Lower leg skin (tissue), 4 donors: ENCODE results near the gene TENM4. TPM values are rescaled to one million over a fixed set of nuclear protein-coding genes. Genes with fewer than 3 reads are reported as not detected.

Experiments
- DNase-seq, 2 donors: peaks; one replicate each; pipeline ENCODE4 v3.0.0-alpha.2; 2019; ENCODE audit warnings: low spot score in 2 of 2
- H3K4me3 ChIP-seq: fragments of 200-600 bp; sonication (generic); 2 replicates; pipeline ENCODE4 v1.5.1; 2017; ENCODE audit warnings: mild to moderate bottlenecking, low read depth; ENCODE audit not compliant: poor library complexity, severe bottlenecking
- POLR2A ChIP-seq, 2 donors: fragments of 450-650 bp; IDR thresholded peaks; one replicate each; pipeline ENCODE4 v1.6.1; 2016 to 2017; ENCODE audit warnings: antibody characterized with exemption in 2 of 2, mild to moderate bottlenecking in 1 of 2, moderate library complexity in 1 of 2
- WGBS, 2 donors: methylation state at CpG; one replicate each; pipeline ENCODE4 v1.1.5; 2018; 5-methylcytosine and 5-hydroxymethylcytosine counted together
- intact Hi-C: fragments of 100-400 bp; cut with DNase I; formaldehyde crosslinking; loops from one replicate; pipeline ENCODE4 v1.15.0; 2023; ENCODE audit warnings: low total_unique reads
- total RNA-seq, 4 donors: library from RNA; depleted of rRNA; stranded (reverse); fragments of >200 nt; gene quantifications; one replicate each; pipeline ENCODE4 v1.1.0, GENCODE V29; 2016
- TF ChIP-seq, protein P1 (sequence below), 3 donors: fragments of 450-650 bp; IDR thresholded peaks; one replicate each; pipeline ENCODE4 v1.5.1; 2016; ENCODE audit warnings: antibody characterized with exemption in 3 of 3, mild to moderate bottlenecking in 3 of 3, moderate library complexity in 2 of 3

Gene TENM4
- total RNA-seq, 4 donors from 2014 or later, result 34.4 to 41.1 (median 36.6) TPM

DNA sequence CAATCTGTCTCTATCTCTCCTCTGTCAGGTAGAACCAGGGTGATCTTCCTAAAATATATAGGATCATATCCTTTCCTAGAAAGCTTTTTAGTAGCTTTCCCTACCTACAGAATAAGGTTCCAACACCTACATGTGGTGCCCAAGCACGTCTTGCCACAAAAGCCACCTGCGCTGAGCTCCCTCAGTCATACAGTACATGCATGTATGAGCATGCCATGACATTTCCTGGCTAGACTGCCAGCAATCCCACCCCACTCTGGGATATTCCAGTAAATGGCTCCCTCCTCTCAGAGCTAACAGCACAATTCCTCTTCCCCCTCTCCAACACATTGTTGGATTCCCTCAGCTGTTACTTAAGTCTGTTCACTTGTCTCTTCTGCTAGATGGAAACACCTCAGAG lies 398.0 kb downstream of the TENM4 start:
- no peak for DNase-seq
- no peak overlapping the region for H3K4me3 ChIP-seq
- 72 to 79% methylated on average over 2 of the region's 2 CpGs for WGBS, 2 donors
- intact Hi-C loops, result no loop called here
- no peak for TF ChIP-seq POLR2A (IDR thresholded peaks at IDR 0.05)
- TF ChIP-seq, protein P1, sequence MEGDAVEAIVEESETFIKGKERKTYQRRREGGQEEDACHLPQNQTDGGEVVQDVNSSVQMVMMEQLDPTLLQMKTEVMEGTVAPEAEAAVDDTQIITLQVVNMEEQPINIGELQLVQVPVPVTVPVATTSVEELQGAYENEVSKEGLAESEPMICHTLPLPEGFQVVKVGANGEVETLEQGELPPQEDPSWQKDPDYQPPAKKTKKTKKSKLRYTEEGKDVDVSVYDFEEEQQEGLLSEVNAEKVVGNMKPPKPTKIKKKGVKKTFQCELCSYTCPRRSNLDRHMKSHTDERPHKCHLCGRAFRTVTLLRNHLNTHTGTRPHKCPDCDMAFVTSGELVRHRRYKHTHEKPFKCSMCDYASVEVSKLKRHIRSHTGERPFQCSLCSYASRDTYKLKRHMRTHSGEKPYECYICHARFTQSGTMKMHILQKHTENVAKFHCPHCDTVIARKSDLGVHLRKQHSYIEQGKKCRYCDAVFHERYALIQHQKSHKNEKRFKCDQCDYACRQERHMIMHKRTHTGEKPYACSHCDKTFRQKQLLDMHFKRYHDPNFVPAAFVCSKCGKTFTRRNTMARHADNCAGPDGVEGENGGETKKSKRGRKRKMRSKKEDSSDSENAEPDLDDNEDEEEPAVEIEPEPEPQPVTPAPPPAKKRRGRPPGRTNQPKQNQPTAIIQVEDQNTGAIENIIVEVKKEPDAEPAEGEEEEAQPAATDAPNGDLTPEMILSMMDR (IDR thresholded peaks at IDR 0.05), result no peak

DNA sequence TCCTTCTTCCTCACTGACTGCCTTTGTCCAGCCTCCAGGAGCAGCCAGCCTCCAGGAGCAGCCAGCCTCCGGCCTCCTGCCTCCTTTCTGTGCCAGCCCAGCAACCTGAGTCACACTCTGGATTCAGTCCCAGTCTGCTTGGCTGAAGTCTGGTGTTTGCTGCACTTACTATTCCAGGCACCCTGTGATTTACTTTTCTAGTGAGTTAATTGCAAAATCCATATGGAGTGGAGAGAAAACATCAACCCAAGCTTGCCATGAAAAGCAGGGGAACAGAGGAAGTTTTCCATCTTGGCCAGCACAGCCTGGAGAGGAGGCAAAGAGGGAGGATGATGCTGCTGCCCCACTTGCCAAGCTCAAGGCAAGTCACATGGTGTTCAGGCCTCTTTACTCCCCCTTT lies 400.5 kb downstream of the TENM4 start:
- WGBS, 2 donors, result 37 to 60% methylated on average over 1 of the region's 1 CpG
- H3K4me3 ChIP-seq, result no peak overlapping the region
- DNase-seq, result no peak
- intact Hi-C loops, result no loop called here
- TF ChIP-seq POLR2A (IDR thresholded peaks at IDR 0.05), result no peak
- TF ChIP-seq, protein P1 (IDR thresholded peaks at IDR 0.05), result no peak

DNA sequence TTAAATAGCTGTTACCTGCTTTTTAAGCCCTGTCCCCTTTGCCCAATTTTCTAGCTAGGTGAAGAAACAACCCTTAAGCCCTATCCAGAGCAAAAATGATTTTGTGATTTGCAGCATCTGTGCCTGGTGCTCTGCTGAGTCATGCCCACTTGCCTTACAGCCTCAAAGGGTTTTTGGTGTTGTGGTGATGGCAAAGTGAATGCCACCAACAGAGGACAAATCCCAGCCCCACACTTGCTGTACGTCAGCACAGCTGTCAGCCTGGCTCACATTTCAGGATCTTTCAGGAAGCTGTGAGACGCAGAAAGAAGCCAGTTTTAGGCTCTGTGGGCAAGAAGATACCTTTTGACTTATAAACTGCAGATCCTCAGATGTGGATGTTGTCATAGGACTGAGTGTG lies 401.7 kb downstream of the TENM4 start:
- no peak overlapping the region for H3K4me3 ChIP-seq
- intact Hi-C loops, result no loop called here
- no peak for DNase-seq
- 80 to 84% methylated on average over 2 of the region's 2 CpGs for WGBS, 2 donors
- no peak for TF ChIP-seq POLR2A (IDR thresholded peaks at IDR 0.05)
- TF ChIP-seq, protein P1 (IDR thresholded peaks at IDR 0.05), result no peak

DNA sequence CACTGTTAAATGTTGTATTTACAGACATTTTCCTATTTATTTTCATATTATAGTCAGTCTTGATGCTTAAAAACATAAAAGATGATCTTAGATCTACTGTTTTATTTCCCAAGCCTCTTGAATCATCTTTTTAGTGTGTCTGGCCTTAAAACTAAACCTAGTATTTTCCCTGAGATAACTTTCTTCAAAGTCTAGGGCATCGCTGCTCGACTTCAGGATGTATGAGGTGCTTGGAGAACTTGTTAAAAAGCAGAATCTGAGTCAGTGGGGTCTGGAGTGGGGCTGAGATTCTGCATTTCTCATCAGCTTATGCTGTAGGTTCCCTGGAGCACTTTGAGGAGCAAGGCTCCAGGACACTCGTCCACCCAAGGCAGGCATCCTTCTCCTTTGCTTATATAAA lies 404.9 kb downstream of the TENM4 start:
- 62 to 64% methylated on average over 3 of the region's 3 CpGs for WGBS, 2 donors
- H3K4me3 ChIP-seq, result no peak overlapping the region
- DNase-seq, result no peak
- TF ChIP-seq POLR2A (IDR thresholded peaks at IDR 0.05), result no peak
- TF ChIP-seq, protein P1 (IDR thresholded peaks at IDR 0.05), result no peak
- intact Hi-C loops, result no loop called here

GRCh38 chr11:79033833-79034232 lies 407.0 kb downstream of the TENM4 start:
- DNase-seq, result no peak
- intact Hi-C loops, result no loop called here
- WGBS, 2 donors, result 85 to 89% methylated on average over 4 of the region's 4 CpGs
- no peak overlapping the region for H3K4me3 ChIP-seq
- TF ChIP-seq POLR2A (IDR thresholded peaks at IDR 0.05), result no peak
- TF ChIP-seq, protein P1 (IDR thresholded peaks at IDR 0.05), result no peak

- TF ChIP-seq, protein P1 (IDR thresholded peaks at IDR 0.05), result no peak
- no peak for TF ChIP-seq POLR2A (IDR thresholded peaks at IDR 0.05)
- no peak for DNase-seq
- intact Hi-C loops, result no loop called here
- H3K4me3 ChIP-seq, result no peak overlapping the region
- 33 to 50% methylated on average over 9 of the region's 9 CpGs for WGBS, 2 donors
Measured at GRCh38 chr11:79030448-79030847, 410.4 kb downstream of the TENM4 start.
